Mucosa of gallbladder (tissue), 1 donor: Measurements from ENCODE around the gene TAS2R4. TPM values are rescaled to one million over a fixed set of nuclear protein-coding genes. Genes with fewer than 3 reads are reported as not detected.
A peak's percentile ranks its signal among the peaks of the same experiment; 100 is the strongest.
"Not testable (repeated sequence)": the region's sequence is repeated elsewhere in the genome, so short reads cannot be mapped to it uniquely, and the experiment has no call there.

Experiments used
- DNase-seq: peaks from one replicate; pipeline ENCODE4 v3.0.0-alpha.2; 2020; ENCODE audit warnings: low spot score
- total RNA-seq: library from RNA; stranded (reverse); gene quantifications from one replicate; pipeline ENCODE4 v1.2.1, GENCODE V29; 2021
- donor health status: DM: no; HTN: no; CAD: no.

The TAS2R4 gene
- 1.0 TPM for total RNA-seq

- DNase-seq = no peak
These were observed at the start of gene TAS2R4 for GRCh38 chr7:141776374-141776773. TSS of gene TAS2R4 (plus strand) at chr7:141776674. CDS start at chr7:141778489, 1,815 bp downstream.

GRCh38 chr7:141729020-141729419, 47.5 kb upstream of the TAS2R4 start:
- DNase-seq = no peak

GRCh38 chr7:141731476-141732149, 44.9 kb upstream of the TAS2R4 start:
- DNase-seq = no peak

GRCh38 chr7:141737118-141737835, 39.2 kb upstream of the TAS2R4 start:
- DNase-seq = no peak

GRCh38 chr7:141737836-141738591, 38.5 kb upstream of the TAS2R4 start, which contains the start of gene SSBP1:
TSS of gene SSBP1 (plus strand) at chr7:141738358. CDS start at chr7:141739167, 809 bp downstream.
- peak; percentile 94 for DNase-seq

- no peak for DNase-seq
These were observed 37.9 kb upstream of the TAS2R4 start for GRCh38 chr7:141738592-141739013.

GRCh38 chr7:141739250-141739649, 37.2 kb upstream of the TAS2R4 start:
- no peak for DNase-seq

- DNase-seq = no peak
These were observed 34.2 kb upstream of the TAS2R4 start for GRCh38 chr7:141742229-141742628.

- no peak for DNase-seq
These were observed 32.3 kb upstream of the TAS2R4 start for GRCh38 chr7:141744131-141744530.

GRCh38 chr7:141748396-141748795, 28.1 kb upstream of the TAS2R4 start:
- DNase-seq = no peak

- not testable (repeated sequence) for DNase-seq
These were observed 24.6 kb upstream of the TAS2R4 start for GRCh38 chr7:141751904-141752303.

- DNase-seq = no peak
These were observed 23.8 kb upstream of the TAS2R4 start for GRCh38 chr7:141752634-141753033.

GRCh38 chr7:141754939-141755338, 21.5 kb upstream of the TAS2R4 start:
- DNase-seq = no peak

- no peak for DNase-seq
These were observed 12.7 kb upstream of the TAS2R4 start, which contains the start of gene TAS2R3 for GRCh38 chr7:141763797-141764196. TSS of gene TAS2R3 (plus strand) at chr7:141764097. CDS start at chr7:141764159, 62 bp downstream.

- not testable (repeated sequence) for DNase-seq
These were observed 6.3 kb upstream of the TAS2R4 start for GRCh38 chr7:141770083-141770583.

GRCh38 chr7:141785706-141786552, 9.5 kb downstream of the TAS2R4 start:
- DNase-seq = peak; percentile 17

- DNase-seq = no peak
These were observed 11.8 kb downstream of the TAS2R4 start for GRCh38 chr7:141788296-141788695.

GRCh38 chr7:141789917-141790316, 13.4 kb downstream of the TAS2R4 start, which contains the start of gene TAS2R5:
TSS of gene TAS2R5 (plus strand) at chr7:141790217. CDS start at chr7:141790362, 145 bp downstream.
- no peak for DNase-seq

GRCh38 chr7:141792526-141792925, 16.1 kb downstream of the TAS2R4 start:
- no peak for DNase-seq

- DNase-seq = no peak
These were observed 43.6 kb downstream of the TAS2R4 start for GRCh38 chr7:141820067-141820466.

GRCh38 chr7:141822432-141822831, 46.0 kb downstream of the TAS2R4 start:
- DNase-seq = not testable (repeated sequence)
